Left renal cortex interstitium (tissue), 4 donors: ENCODE data around the gene CAMK2D. TPM values are rescaled to one million over a fixed set of nuclear protein-coding genes. Genes with fewer than 3 reads are reported as not detected.
"Not testable (repeated sequence)": the region's sequence is repeated elsewhere in the genome, so short reads cannot be mapped to it uniquely, and the experiment has no call there.

Experiments
- DNase-seq, 4 donors: peaks; one replicate each; pipeline ENCODE4 v3.0.0-alpha.2; 2013; ENCODE audit warnings: low read depth in 4 of 4, low spot score in 2 of 4, missing footprints in 1 of 4
- polyA plus RNA-seq, 4 donors: library from polyadenylated mRNA; unstranded; fragments of 120-200 nt; gene quantifications; one replicate each; pipeline ENCODE4 v1.2.1, GENCODE V29; 2013; ENCODE audit not compliant: insufficient read length in 4 of 4

Gene CAMK2D
- polyA plus RNA-seq, 4 donors = 69.4 to 83.1 (median 77.0) TPM

- no peak for DNase-seq
Measured at GRCh38 chr4:113733685-113734084, 27.9 kb downstream of the CAMK2D start.

- no peak for DNase-seq
Measured at GRCh38 chr4:113732967-113733527, 28.5 kb downstream of the CAMK2D start.

- DNase-seq = no peak
Measured at GRCh38 chr4:113730467-113731216, 30.9 kb downstream of the CAMK2D start.

GRCh38 chr4:113727802-113728201, 33.7 kb downstream of the CAMK2D start:
- no peak for DNase-seq

GRCh38 chr4:113725963-113726362, 35.6 kb downstream of the CAMK2D start:
- DNase-seq = no peak

- no peak for DNase-seq
Measured at GRCh38 chr4:113718252-113718651, 43.3 kb downstream of the CAMK2D start.

- DNase-seq = no peak
Measured at GRCh38 chr4:113711883-113712662, 49.5 kb downstream of the CAMK2D start.

GRCh38 chr4:113708250-113708649, 53.3 kb downstream of the CAMK2D start:
- no peak for DNase-seq

- no peak for DNase-seq
Measured at GRCh38 chr4:113707048-113707447, 54.5 kb downstream of the CAMK2D start.

- DNase-seq = not testable (repeated sequence)
Measured at GRCh38 chr4:113705097-113705496, 56.4 kb downstream of the CAMK2D start.

GRCh38 chr4:113702596-113702995, 58.9 kb downstream of the CAMK2D start:
- not testable (repeated sequence) for DNase-seq

GRCh38 chr4:113701169-113701568, 60.4 kb downstream of the CAMK2D start:
- no peak for DNase-seq

- DNase-seq = no peak
Measured at GRCh38 chr4:113700602-113701150, 60.9 kb downstream of the CAMK2D start.

- DNase-seq = no peak
Measured at GRCh38 chr4:113699772-113700171, 61.8 kb downstream of the CAMK2D start.

GRCh38 chr4:113697429-113697828, 64.1 kb downstream of the CAMK2D start:
- no peak for DNase-seq

- DNase-seq = no peak
Measured at GRCh38 chr4:113695328-113696169, 66.0 kb downstream of the CAMK2D start.

- peak in 3 of 4 donors; percentile 11 to 28 (median 20) for DNase-seq
Measured at GRCh38 chr4:113694008-113694407, 67.5 kb downstream of the CAMK2D start.

- no peak for DNase-seq
Measured at GRCh38 chr4:113692809-113693411, 68.6 kb downstream of the CAMK2D start.

- no peak for DNase-seq
Measured at GRCh38 chr4:113691676-113692075, 69.9 kb downstream of the CAMK2D start.

GRCh38 chr4:113689394-113689793, 72.1 kb downstream of the CAMK2D start:
- DNase-seq = no peak
